ENCODE measurements around the gene ANKLE1. TPM values are rescaled to one million over a fixed set of nuclear protein-coding genes. Genes with fewer than 3 reads are reported as not detected.

Gene ANKLE1
- total and polyA plus RNA-seq, 2 experiments from 2014 or later = 9.1 to 20.2 TPM

DNA sequence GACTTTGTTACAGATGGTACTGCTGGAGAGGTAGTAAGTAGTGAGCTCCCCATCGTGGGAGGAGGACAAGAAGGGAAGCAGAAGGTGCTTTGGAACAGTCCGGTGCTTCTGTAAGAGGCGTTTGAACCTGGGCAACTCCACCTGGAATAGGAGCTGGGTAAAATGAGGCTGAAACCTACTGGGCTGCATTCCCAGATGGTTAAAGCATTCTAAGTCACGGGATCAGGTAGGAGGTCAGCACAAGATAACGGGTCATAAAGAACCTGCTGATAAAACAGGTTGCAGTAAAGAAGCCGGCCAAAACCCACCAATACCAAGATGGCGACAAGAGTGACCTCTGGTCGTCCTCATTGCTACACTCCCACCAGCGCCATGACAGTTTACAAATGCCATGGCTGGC, 5.1 kb downstream of the ANKLE1 start:
- Histone ChIP-seq H3K79me2 (replicated peaks; ENCODE audit: insufficient read depth) (no peaks in the 10 kb centered on the region), H3K4me1 (ENCODE audit: insufficient read depth) (no peaks in the 10 kb centered on the region), H3K27me3 (ENCODE audit: insufficient read depth) (peaks cover 6% of the 10 kb centered on the region; the same call in 1 of the 2 replicates), H3K9me2 (ENCODE audit: insufficient read depth) (no peaks in the 10 kb centered on the region), H3K27ac (ENCODE audit: low read depth) (no peak overlapping the region), H3K4me2 (no peak overlapping the region), H4K20me1 (replicated peaks; ENCODE audit: insufficient read depth) (peaks cover 4% of the 10 kb centered on the region; the same call in 1 of the 2 replicates), H3K4me3 (no peak overlapping the region), H3F3A (replicated peaks; ENCODE audit: low read depth) (peaks cover 17% of the 10 kb centered on the region), H3K36me3 (ENCODE audit: insufficient read depth) (no peaks in the 10 kb centered on the region), H2AFZ (no peak overlapping the region)
- H3K4me1 Mint-ChIP-seq = peaks cover 2% of the 10 kb centered on the region
- peaks cover 25% of the 10 kb centered on the region for H3K36me3 Mint-ChIP-seq (ENCODE audit: low read depth)
- peaks cover 10% of the 10 kb centered on the region for H3K27me3 Mint-ChIP-seq (ENCODE audit: insufficient read depth, low read depth, poor library complexity)
- no peaks in the 10 kb centered on the region for H3K9me3 Mint-ChIP-seq
- no peak for ATAC-seq
- H3K27ac Mint-ChIP-seq = no peak overlapping the region
- TF ChIP-seq POLR2AphosphoS5 (IDR thresholded peaks at IDR 0.05; ENCODE audit: low read depth) (no peak), ZNF114 (CRISPR knock-in tag; IDR thresholded peaks at IDR 0.05) (no peak), JUNB (IDR thresholded peaks at IDR 0.05; ENCODE audit: unreplicated experiment) (no peak), STAT1 (IDR thresholded peaks at IDR 0.05; ENCODE audit: unreplicated experiment) (no peak), CREB1 (CRISPR knock-in tag; IDR thresholded peaks at IDR 0.05; ENCODE audit: low read depth) (no peak), EZH2phosphoT487 (IDR thresholded peaks at IDR 0.05; ENCODE audit: unreplicated experiment) (no peak), ZNF331 (CRISPR knock-in tag; IDR thresholded peaks at IDR 0.05; ENCODE audit: low read depth) (no peak), ETS1 (IDR thresholded peaks at IDR 0.05) (no peak), NANOG (IDR thresholded peaks at IDR 0.05; ENCODE audit: borderline replicate concordance) (no peak), EZH2 (IDR thresholded peaks at IDR 0.05; ENCODE audit: low read depth, unreplicated experiment) (no peak), REST (IDR thresholded peaks at IDR 0.05; ENCODE audit: unreplicated experiment) (no peak)
- TF ChIP-seq, protein P1, sequence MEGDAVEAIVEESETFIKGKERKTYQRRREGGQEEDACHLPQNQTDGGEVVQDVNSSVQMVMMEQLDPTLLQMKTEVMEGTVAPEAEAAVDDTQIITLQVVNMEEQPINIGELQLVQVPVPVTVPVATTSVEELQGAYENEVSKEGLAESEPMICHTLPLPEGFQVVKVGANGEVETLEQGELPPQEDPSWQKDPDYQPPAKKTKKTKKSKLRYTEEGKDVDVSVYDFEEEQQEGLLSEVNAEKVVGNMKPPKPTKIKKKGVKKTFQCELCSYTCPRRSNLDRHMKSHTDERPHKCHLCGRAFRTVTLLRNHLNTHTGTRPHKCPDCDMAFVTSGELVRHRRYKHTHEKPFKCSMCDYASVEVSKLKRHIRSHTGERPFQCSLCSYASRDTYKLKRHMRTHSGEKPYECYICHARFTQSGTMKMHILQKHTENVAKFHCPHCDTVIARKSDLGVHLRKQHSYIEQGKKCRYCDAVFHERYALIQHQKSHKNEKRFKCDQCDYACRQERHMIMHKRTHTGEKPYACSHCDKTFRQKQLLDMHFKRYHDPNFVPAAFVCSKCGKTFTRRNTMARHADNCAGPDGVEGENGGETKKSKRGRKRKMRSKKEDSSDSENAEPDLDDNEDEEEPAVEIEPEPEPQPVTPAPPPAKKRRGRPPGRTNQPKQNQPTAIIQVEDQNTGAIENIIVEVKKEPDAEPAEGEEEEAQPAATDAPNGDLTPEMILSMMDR (conservative IDR thresholded peaks at IDR 0.05; ENCODE audit: low read depth in 2 of 2) = no peak
- TF ChIP-seq, protein P2, sequence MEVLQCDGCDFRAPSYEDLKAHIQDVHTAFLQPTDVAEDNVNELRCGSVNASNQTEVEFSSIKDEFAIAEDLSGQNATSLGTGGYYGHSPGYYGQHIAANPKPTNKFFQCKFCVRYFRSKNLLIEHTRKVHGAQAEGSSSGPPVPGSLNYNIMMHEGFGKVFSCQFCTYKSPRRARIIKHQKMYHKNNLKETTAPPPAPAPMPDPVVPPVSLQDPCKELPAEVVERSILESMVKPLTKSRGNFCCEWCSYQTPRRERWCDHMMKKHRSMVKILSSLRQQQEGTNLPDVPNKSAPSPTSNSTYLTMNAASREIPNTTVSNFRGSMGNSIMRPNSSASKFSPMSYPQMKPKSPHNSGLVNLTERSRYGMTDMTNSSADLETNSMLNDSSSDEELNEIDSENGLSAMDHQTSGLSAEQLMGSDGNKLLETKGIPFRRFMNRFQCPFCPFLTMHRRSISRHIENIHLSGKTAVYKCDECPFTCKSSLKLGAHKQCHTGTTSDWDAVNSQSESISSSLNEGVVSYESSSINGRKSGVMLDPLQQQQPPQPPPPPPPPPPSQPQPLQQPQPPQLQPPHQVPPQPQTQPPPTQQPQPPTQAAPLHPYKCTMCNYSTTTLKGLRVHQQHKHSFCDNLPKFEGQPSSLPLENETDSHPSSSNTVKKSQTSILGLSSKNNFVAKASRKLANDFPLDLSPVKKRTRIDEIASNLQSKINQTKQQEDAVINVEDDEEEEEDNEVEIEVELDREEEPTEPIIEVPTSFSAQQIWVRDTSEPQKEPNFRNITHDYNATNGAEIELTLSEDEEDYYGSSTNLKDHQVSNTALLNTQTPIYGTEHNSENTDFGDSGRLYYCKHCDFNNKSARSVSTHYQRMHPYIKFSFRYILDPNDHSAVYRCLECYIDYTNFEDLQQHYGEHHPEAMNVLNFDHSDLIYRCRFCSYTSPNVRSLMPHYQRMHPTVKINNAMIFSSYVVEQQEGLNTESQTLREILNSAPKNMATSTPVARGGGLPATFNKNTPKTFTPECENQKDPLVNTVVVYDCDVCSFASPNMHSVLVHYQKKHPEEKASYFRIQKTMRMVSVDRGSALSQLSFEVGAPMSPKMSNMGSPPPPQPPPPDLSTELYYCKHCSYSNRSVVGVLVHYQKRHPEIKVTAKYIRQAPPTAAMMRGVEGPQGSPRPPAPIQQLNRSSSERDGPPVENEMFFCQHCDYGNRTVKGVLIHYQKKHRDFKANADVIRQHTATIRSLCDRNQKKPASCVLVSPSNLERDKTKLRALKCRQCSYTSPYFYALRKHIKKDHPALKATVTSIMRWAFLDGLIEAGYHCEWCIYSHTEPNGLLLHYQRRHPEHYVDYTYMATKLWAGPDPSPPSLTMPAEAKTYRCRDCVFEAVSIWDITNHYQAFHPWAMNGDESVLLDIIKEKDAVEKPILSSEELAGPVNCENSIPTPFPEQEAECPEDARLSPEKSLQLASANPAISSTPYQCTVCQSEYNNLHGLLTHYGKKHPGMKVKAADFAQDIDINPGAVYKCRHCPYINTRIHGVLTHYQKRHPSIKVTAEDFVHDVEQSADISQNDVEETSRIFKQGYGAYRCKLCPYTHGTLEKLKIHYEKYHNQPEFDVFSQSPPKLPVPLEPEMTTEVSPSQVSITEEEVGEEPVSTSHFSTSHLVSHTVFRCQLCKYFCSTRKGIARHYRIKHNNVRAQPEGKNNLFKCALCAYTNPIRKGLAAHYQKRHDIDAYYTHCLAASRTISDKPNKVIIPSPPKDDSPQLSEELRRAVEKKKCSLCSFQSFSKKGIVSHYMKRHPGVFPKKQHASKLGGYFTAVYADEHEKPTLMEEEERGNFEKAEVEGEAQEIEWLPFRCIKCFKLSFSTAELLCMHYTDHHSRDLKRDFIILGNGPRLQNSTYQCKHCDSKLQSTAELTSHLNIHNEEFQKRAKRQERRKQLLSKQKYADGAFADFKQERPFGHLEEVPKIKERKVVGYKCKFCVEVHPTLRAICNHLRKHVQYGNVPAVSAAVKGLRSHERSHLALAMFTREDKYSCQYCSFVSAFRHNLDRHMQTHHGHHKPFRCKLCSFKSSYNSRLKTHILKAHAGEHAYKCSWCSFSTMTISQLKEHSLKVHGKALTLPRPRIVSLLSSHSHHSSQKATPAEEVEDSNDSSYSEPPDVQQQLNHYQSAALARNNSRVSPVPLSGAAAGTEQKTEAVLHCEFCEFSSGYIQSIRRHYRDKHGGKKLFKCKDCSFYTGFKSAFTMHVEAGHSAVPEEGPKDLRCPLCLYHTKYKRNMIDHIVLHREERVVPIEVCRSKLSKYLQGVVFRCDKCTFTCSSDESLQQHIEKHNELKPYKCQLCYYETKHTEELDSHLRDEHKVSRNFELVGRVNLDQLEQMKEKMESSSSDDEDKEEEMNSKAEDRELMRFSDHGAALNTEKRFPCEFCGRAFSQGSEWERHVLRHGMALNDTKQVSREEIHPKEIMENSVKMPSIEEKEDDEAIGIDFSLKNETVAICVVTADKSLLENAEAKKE (CRISPR knock-in tag; IDR thresholded peaks at IDR 0.05) = no peak
- H3K4me3 Mint-ChIP-seq = no peak overlapping the region
- DNase-seq (ENCODE audit: low spot score) = no peak

All from GM23338 (cell line).